ENCODE data around the gene IL24.

The IL24 gene

DNA sequence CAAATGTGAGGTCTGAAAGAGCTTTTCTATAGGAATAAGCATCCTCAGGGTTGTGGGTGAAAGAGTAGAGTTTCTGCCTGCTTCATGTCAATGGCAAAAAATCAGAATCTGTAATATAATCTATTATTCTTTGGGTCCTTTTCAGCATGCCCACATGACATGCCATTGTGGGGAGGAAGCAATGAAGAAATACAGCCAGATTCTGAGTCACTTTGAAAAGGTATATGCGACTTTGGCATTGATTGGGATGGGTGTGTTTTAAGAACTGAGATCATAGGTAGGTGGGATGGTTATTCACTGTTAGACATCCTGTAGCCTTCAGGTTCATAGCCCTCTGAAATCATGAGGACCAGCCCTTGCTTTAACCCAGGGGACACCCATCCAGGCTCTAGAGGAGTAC lies 30.0 kb upstream of the IL24 start:
- no peak overlapping the region for H3K4me3 ChIP-seq (ENCODE audit: low read length)
- TF ChIP-seq, protein P1, sequence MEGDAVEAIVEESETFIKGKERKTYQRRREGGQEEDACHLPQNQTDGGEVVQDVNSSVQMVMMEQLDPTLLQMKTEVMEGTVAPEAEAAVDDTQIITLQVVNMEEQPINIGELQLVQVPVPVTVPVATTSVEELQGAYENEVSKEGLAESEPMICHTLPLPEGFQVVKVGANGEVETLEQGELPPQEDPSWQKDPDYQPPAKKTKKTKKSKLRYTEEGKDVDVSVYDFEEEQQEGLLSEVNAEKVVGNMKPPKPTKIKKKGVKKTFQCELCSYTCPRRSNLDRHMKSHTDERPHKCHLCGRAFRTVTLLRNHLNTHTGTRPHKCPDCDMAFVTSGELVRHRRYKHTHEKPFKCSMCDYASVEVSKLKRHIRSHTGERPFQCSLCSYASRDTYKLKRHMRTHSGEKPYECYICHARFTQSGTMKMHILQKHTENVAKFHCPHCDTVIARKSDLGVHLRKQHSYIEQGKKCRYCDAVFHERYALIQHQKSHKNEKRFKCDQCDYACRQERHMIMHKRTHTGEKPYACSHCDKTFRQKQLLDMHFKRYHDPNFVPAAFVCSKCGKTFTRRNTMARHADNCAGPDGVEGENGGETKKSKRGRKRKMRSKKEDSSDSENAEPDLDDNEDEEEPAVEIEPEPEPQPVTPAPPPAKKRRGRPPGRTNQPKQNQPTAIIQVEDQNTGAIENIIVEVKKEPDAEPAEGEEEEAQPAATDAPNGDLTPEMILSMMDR (conservative IDR thresholded peaks at IDR 0.05; ENCODE audit: low read length): no peak
- DNase-seq (ENCODE audit: low read depth): no peak

DNA sequence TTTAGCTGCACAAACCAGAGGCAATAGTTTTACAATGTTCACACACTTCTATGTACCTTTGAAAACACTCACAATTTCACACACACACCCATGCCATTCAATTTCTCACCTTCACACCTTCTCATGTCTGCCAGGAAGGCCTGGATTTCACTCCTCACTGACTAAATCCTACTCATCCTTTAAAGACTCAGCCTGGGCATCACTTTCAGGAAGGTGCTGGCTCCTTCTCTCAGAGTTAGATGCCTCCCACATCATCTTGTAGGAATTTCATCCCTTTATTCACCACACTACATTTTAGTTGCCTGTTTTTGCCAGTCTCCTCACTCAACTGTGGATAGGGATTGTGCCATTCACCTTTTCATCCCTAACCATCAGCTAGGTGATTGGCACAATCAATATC lies 29.5 kb upstream of the IL24 start:
- TF ChIP-seq, protein P1 (conservative IDR thresholded peaks at IDR 0.05; ENCODE audit: low read length): no peak
- DNase-seq (ENCODE audit: low read depth): peak; percentile 23
- no peak overlapping the region for H3K4me3 ChIP-seq (ENCODE audit: low read length)

DNA sequence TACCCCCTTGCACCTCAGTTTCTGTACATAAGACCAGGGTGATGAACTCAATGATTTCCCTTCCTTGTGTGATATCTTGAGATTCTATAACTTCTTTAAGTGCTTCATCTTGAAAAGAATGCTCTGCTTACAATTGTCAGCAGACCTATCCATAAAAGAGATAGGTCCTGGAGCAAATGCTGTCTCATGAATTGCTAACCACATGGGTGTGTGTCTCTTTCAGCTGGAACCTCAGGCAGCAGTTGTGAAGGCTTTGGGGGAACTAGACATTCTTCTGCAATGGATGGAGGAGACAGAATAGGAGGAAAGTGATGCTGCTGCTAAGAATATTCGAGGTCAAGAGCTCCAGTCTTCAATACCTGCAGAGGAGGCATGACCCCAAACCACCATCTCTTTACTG lies 29.0 kb upstream of the IL24 start:
- no peak overlapping the region for H3K4me3 ChIP-seq (ENCODE audit: low read length)
- no peak for DNase-seq (ENCODE audit: low read depth)
- TF ChIP-seq, protein P1 (conservative IDR thresholded peaks at IDR 0.05; ENCODE audit: low read length): no peak

DNA sequence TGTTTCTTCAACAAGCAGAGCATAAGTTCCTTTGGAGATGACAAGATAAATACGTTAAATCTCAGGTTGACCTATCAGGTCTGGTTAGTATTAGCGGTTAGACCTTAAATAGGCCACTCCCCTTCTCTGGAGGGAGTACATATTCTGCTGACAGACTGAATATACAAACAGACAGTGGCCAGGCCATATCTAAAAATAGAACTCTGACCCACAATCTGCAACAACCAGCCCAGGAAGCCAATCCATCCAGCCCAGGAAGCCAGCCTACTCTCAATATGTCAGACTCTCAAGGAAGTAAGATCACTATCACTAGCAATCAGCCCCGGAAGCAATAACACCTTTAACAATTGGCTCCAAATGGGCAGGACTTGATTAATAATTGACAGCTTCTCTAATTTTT lies 25.1 kb upstream of the IL24 start:
- no peak for DNase-seq (ENCODE audit: low read depth)
- no peak overlapping the region for H3K4me3 ChIP-seq (ENCODE audit: low read length)
- TF ChIP-seq, protein P1 (conservative IDR thresholded peaks at IDR 0.05; ENCODE audit: low read length): no peak

DNA sequence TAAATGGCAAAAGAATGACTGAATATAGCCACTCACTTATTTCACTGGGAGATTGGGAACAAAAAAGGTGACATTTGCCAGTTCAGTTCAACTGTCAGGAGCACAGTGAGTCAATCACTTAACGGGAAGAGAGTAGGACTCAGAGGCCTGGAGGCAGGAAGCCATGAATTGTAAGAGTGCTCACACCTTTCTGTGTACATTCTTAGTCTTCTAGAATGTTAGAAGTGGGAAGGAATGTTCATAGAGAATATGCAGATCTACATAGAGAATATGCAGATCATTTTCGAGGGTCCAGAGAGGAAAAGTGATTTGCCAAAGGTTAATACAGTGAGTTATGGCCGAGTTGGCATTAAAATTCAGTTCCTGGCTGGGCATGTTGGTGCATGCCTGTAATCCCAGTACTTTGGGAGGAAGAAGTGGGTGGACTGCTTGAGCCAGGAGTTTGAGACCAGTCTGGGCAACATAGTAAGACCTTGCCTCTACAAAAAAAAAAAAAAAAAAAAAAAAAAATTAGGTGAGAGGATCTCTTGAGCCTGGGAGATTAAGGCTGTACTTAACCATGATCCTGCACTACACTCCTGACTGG lies 23.5 kb upstream of the IL24 start:
- DNase-seq (ENCODE audit: low read depth): no peak
- TF ChIP-seq, protein P1 (conservative IDR thresholded peaks at IDR 0.05; ENCODE audit: low read length): no peak
- no peak overlapping the region for H3K4me3 ChIP-seq (ENCODE audit: low read length)

DNA sequence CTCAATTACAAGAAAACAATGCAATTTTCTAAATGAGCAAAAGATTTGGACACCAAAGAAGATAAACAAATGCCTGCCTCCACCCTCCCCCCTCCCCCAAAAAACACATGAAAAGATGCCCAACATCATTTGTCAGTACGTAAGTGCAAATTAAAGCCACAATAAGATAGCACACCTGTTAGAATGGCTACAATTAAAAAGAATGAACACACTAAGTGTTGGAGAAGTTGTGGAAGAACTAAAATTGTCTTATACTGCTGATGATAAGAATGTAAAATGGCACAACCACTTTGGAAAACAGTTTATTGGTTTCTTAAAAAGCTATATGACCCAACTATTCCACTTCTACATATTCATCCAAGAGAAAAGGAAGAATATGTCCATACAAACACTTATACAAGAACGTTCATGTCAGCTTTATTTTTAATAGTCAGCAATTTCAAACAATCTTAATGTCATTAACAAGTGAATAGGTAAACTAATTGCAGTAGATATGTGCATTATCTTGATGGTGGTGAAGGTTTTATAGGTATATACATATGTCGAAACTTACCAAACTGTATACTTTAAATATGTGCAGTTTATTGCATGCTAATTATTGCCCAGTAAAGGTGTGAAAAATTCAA lies 21.4 kb upstream of the IL24 start:
- TF ChIP-seq, protein P1 (conservative IDR thresholded peaks at IDR 0.05; ENCODE audit: low read length): no peak
- DNase-seq (ENCODE audit: low read depth): no peak
- H3K4me3 ChIP-seq (ENCODE audit: low read length): no peak overlapping the region

DNA sequence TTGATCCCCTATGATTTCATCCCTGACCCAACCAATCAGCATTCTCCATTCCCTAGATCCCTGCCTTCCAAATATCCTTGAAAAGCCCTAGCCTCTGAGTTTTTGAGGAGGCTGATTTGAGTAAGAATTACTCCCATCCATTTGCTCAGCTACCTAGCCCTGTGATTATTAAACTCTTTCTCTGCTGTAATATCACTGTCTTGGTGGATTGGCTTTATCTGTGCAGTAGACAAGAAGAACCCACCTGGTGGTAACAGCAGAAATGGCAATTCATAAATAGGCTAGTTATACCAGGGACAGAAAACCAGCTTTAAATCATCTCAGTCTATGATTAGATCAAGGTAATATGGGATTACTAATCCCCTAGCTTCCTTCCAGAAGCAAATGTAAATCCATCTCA lies 18.8 kb upstream of the IL24 start:
- TF ChIP-seq, protein P1 (conservative IDR thresholded peaks at IDR 0.05; ENCODE audit: low read length): no peak
- DNase-seq (ENCODE audit: low read depth): no peak
- H3K4me3 ChIP-seq (ENCODE audit: low read length): no peak overlapping the region

Data from AG10803 (cell line).